Stomach (tissue), 9 donors: ENCODE results near the gene APP. TPM values are rescaled to one million over a fixed set of nuclear protein-coding genes. Genes with fewer than 3 reads are reported as not detected.

Experiments used
- DNase-seq, 2 donors: peaks; one replicate each; pipeline versions ENCODE4 v3.0.0 to v3.0.0-alpha.2; 2013 to 2019
- H3K27ac ChIP-seq, 5 donors: fragments of 200-600 bp in 4 of 5; sonication (generic) in 4 of 5; one replicate each; pipeline ENCODE4 v1.5.1; 2013 to 2019; ENCODE audit warnings: mild to moderate bottlenecking in 1 of 5, moderate library complexity in 1 of 5
- H3K27me3 ChIP-seq, 3 donors: fragments of 200-600 bp; sonication (generic); one replicate each; pipeline ENCODE4 v1.5.1; 2017 to 2019; ENCODE audit warnings: mixed run types in 1 of 3
- H3K36me3 ChIP-seq, 4 donors: fragments of 200-600 bp; sonication (generic); 1 replicate in 3 of 4; 2 replicates in 1 of 4; pipeline ENCODE4 v1.5.1; 2016 to 2019
- H3K4me1 ChIP-seq, 4 donors: fragments of 200-600 bp; sonication (generic); one replicate each; pipeline ENCODE4 v1.5.1; 2016 to 2019
- H3K4me3 ChIP-seq, 4 donors: fragments of 200-600 bp; sonication (generic) in 3 of 4; one replicate each; pipeline ENCODE4 v1.5.1; 2016 to 2019; ENCODE audit warnings: mild to moderate bottlenecking in 1 of 4
- H3K9me3 ChIP-seq, 4 donors: fragments of 200-600 bp; sonication (generic); one replicate each; pipeline ENCODE4 v1.5.1; 2016 to 2019
- EP300 ChIP-seq: sonication (generic); formaldehyde crosslinking; IDR thresholded peaks from one replicate; pipeline ENCODE4 v1.6.1; 2017; ENCODE audit warnings: antibody characterized with exemption
- POLR2A ChIP-seq, 4 donors: fragments of 450-650 bp; IDR thresholded peaks; one replicate each; pipeline ENCODE4 v1.6.1; 2016; ENCODE audit warnings: antibody characterized with exemption in 4 of 4, control low read depth in 2 of 4, mild to moderate bottlenecking in 1 of 4, moderate library complexity in 1 of 4
- POLR2AphosphoS5 ChIP-seq, 3 donors: sonication (generic); formaldehyde crosslinking; IDR thresholded peaks; one replicate each; pipeline ENCODE4 v1.6.1; 2016; ENCODE audit warnings: antibody characterized with exemption in 3 of 3
- WGBS, 5 donors: extraction: QIAGEN DNeasy Blood & Tissue Kit in 3 of 5; methylation state at CpG; one replicate each; pipeline versions ENCODE4 v1.1.5 to v1.1.7; 2013 to 2018; 5-methylcytosine and 5-hydroxymethylcytosine counted together
- intact Hi-C: fragments of 100-400 bp; cut with DNase I; formaldehyde crosslinking; loops from one replicate; pipeline ENCODE4 v1.15.1; 2023; ENCODE audit warnings: low total_unique reads
- polyA plus RNA-seq, 3 donors: library from polyadenylated mRNA; stranded (reverse); fragments of 200-250 nt; gene quantifications; one replicate each; pipeline ENCODE4 v1.2.3, GENCODE V29; 2013
- total RNA-seq, 5 donors: library from RNA; depleted of rRNA; stranded (reverse); fragments of >200 nt; gene quantifications; one replicate each; pipeline versions ENCODE4 v1.1.0 to v1.2.3, GENCODE V29; 2014 to 2016
- TF ChIP-seq, protein P1 (sequence below), 7 experiments: fragments of 450-650 bp in 4 of 7; fragments of 200-600 bp in 3 of 7; sonication (generic) in 3 of 7; IDR thresholded peaks; one replicate each; pipeline ENCODE4 v1.5.1; 2016 to 2019; ENCODE audit warnings: antibody characterized with exemption in 7 of 7, control low read depth in 2 of 7, mild to moderate bottlenecking in 1 of 7
- donor health status: healthy with polysubstance abuse.
- donor health status: Bipolar disorder and iron deficiency.
- donor health status: healthy.

The APP gene
- total and polyA plus RNA-seq, 8 donors = 41.2 to 408 (median 200) TPM

DNA sequence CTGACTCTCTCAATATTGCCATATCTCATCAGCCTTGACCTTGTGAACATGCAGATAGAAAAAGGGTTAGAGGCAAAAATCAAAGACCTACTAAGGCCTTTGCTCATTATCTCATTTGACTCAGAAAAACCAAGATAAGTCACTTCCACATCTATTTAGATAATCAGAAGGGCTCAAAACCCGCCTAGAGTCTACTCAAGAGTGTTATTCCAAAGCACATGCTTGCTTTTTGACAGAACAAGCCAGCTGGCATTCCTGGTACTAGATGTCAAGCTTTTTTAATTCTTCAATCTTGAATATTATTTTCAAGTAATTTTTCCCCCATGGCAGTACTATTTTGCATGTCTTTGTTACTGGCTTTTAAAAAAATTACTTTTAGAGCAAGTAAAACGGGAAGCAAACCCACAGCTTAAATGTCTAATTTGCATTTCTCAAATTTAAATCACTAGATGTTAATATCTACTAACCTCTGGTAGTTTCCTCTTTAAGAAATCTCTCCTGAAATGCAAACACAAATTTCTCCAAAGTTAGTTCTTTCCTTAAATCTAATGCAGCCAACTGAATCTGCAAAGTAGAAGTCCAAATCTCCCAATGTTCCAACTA, 51.5 kb downstream of the APP start:
- DNase-seq = no peak
- H3K9me3 ChIP-seq = no peaks in the 10 kb centered on the region
- intact Hi-C loops = no loop called here
- WGBS, 5 donors = 54 to 59% (median 55%) methylated on average over 2 of the region's 2 CpGs
- no peaks in the 10 kb centered on the region for H3K27me3 ChIP-seq
- H3K4me3 ChIP-seq = no peak overlapping the region
- H3K4me1 ChIP-seq = peaks cover 0 to 73% (median 45%) of the 10 kb centered on the region in 4 donors
- TF ChIP-seq POLR2A (IDR thresholded peaks at IDR 0.05) (no peak), POLR2AphosphoS5 (IDR thresholded peaks at IDR 0.05) (no peak), EP300 (no peak)
- TF ChIP-seq, protein P1, sequence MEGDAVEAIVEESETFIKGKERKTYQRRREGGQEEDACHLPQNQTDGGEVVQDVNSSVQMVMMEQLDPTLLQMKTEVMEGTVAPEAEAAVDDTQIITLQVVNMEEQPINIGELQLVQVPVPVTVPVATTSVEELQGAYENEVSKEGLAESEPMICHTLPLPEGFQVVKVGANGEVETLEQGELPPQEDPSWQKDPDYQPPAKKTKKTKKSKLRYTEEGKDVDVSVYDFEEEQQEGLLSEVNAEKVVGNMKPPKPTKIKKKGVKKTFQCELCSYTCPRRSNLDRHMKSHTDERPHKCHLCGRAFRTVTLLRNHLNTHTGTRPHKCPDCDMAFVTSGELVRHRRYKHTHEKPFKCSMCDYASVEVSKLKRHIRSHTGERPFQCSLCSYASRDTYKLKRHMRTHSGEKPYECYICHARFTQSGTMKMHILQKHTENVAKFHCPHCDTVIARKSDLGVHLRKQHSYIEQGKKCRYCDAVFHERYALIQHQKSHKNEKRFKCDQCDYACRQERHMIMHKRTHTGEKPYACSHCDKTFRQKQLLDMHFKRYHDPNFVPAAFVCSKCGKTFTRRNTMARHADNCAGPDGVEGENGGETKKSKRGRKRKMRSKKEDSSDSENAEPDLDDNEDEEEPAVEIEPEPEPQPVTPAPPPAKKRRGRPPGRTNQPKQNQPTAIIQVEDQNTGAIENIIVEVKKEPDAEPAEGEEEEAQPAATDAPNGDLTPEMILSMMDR (IDR thresholded peaks at IDR 0.05) = no peak
- no peak overlapping the region for H3K27ac ChIP-seq
- H3K36me3 ChIP-seq = no peaks in the 10 kb centered on the region

DNA sequence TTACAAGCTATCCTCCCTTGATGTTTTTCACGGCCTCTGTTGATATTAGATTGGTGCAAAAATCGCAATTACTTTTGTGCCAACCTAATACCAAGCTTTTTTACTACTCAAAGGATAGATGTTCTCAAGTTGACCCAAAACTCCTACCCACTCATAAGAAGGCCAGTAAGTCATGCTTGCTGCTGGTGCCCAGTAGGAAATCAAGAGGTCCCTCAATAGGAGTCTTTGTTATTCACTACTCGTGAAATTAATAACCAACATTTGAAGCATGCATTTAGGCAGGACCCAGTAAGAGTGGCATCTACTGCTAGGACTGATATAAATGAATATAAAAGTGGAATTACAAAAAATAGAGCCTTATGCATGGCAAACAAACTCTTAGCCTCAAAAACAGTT, 52.6 kb downstream of the APP start:
- Histone ChIP-seq H3K4me1 (peaks cover 0 to 66% (median 36%) of the 10 kb centered on the region in 4 donors), H3K36me3 (no peaks in the 10 kb centered on the region), H3K4me3 (no peak overlapping the region), H3K9me3 (no peaks in the 10 kb centered on the region), H3K27ac (peak overlapping the region in 1 of 5 donors; percentile 61), H3K27me3 (no peaks in the 10 kb centered on the region)
- no peak for TF ChIP-seq EP300
- DNase-seq = no peak
- intact Hi-C loops = no loop called here
- WGBS, 5 donors = 58 to 76% (median 60%) methylated on average over 3 of the region's 3 CpGs

DNA sequence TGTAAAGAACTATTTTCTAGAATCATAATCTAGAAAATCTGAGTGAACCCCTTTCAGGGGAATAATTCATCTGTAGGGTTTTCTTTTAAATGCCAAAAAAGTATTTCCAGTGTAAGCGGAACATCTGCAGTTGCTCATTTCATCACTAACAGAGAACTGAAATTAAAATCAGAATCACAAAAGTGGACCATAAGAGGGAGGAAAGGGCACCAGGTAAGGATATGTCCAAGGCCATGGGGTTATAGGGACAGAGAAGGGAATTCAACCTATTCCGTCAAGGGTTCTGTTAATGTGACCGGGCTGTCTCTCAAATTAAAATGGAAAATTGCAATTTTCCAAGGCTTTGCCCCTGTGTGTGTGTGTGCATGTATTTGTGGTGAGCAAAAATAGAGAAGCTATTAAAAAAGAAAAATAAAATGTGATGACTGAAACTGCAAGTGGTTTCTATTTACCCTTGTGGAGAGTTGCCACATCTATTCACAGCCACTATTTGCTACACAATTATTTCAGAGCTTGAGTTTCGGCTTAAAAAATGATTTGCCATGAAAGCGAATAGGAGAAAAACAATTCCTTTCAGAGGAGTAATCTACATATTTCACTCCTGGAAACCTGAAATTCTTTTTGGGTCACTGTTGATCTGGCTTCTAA, 53.1 kb downstream of the APP start:
- H3K36me3 ChIP-seq = no peaks in the 10 kb centered on the region
- no peaks in the 10 kb centered on the region for H3K9me3 ChIP-seq
- no peak overlapping the region for H3K4me3 ChIP-seq
- no peaks in the 10 kb centered on the region for H3K27me3 ChIP-seq
- WGBS, 5 donors = 67 to 84% (median 80%) methylated on average over 5 of the region's 5 CpGs
- no peak for DNase-seq
- intact Hi-C loops = no loop called here
- H3K4me1 ChIP-seq = peaks cover 0 to 66% (median 34%) of the 10 kb centered on the region in 4 donors
- TF ChIP-seq EP300 (no peak), POLR2AphosphoS5 (IDR thresholded peaks at IDR 0.05) (no peak), POLR2A (IDR thresholded peaks at IDR 0.05) (no peak)
- TF ChIP-seq, protein P1 (IDR thresholded peaks at IDR 0.05) = no peak
- H3K27ac ChIP-seq = peak overlapping the region in 2 of 5 donors; percentile 26 to 61

DNA sequence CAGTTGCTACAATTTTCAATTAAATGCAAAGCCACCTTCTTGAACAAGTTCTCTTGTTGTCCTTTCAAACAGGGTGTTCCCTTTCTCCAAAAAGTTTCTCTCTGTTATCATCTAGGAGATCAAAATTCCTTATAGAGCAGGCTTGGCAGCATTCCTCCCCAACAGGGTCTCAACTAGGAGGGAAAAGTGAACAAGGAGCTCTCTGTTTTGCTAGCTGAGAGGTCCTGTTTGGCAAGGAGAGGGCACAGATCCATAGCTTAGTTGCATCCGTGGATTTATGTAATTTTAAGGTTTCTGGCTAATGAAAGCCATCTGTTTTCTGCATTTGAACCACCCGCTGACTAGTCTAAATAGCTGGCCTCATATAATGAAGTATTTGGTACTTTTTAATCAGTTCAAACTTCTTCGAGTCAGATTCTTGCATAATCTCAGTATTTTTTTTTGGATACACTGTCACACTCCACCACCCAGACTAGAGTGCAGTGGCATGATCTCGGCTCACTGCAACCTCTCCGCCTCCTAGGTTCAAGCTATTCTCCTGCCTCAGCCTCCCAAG, 54.0 kb downstream of the APP start:
- no peak overlapping the region for H3K4me3 ChIP-seq
- WGBS, 5 donors = 48 to 59% (median 55%) methylated on average over 5 of the region's 5 CpGs

More for the DNA sequence above, 54.0 kb downstream of the APP start:
- Histone ChIP-seq H3K27ac (peak overlapping the region in 2 of 5 donors; percentile 26 to 61), H3K36me3 (peaks cover 0 to 4% (median 2%) of the 10 kb centered on the region in 4 donors), H3K4me1 (peaks cover 0 to 72% (median 31%) of the 10 kb centered on the region in 4 donors), H3K9me3 (no peaks in the 10 kb centered on the region), H3K27me3 (no peaks in the 10 kb centered on the region)
- peak in 1 of 2 donors; percentile 69 for DNase-seq
- TF ChIP-seq, protein P1 (IDR thresholded peaks at IDR 0.05) = no peak
- TF ChIP-seq EP300 (no peak), POLR2A (IDR thresholded peaks at IDR 0.05) (no peak), POLR2AphosphoS5 (IDR thresholded peaks at IDR 0.05) (no peak)
- intact Hi-C loops = no loop called here
